Gastrocnemius medialis (tissue), 4 donors: ENCODE measurements around the gene TMEM132D.

Experiments used
- POLR2A ChIP-seq, 2 donors: fragments of 450-650 bp; IDR thresholded peaks; one replicate each; pipeline ENCODE4 v1.6.1; 2017; ENCODE audit warnings: antibody characterized with exemption in 2 of 2, mild to moderate bottlenecking in 2 of 2, moderate library complexity in 2 of 2
- TF ChIP-seq, protein P1 (sequence below), 5 experiments: fragments of 450-650 bp in 3 of 5; fragments of 200-600 bp in 2 of 5; sonication (generic) in 2 of 5; IDR thresholded peaks in 4 of 5; conservative IDR thresholded peaks in 1 of 5; 1 replicate in 4 of 5; 2 replicates in 1 of 5; pipeline ENCODE4 v1.5.1; 2016 to 2019; ENCODE audit warnings: antibody characterized with exemption in 5 of 5, mild to moderate bottlenecking in 3 of 5, moderate library complexity in 3 of 5

DNA sequence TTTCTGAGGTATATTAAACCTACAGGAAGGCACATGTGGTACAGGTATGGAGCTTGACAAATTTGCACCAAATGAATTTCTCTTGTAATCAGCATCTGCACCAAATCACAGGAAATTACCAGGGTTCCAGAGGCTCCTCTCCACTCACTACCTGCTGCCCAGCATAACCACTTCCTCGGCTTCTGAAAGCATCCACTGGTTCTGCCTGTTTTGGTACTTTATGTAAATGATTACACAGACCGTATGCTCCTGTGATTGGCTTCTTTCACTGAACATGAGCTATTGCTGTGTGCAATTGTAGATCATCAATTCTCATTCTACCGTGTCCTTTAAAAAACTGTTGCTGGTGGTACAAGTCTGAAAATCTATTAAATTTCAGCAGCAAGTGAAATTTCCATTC is 522.1 kb downstream of the TMEM132D start:
- TF ChIP-seq, protein P1, sequence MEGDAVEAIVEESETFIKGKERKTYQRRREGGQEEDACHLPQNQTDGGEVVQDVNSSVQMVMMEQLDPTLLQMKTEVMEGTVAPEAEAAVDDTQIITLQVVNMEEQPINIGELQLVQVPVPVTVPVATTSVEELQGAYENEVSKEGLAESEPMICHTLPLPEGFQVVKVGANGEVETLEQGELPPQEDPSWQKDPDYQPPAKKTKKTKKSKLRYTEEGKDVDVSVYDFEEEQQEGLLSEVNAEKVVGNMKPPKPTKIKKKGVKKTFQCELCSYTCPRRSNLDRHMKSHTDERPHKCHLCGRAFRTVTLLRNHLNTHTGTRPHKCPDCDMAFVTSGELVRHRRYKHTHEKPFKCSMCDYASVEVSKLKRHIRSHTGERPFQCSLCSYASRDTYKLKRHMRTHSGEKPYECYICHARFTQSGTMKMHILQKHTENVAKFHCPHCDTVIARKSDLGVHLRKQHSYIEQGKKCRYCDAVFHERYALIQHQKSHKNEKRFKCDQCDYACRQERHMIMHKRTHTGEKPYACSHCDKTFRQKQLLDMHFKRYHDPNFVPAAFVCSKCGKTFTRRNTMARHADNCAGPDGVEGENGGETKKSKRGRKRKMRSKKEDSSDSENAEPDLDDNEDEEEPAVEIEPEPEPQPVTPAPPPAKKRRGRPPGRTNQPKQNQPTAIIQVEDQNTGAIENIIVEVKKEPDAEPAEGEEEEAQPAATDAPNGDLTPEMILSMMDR (IDR thresholded peaks at IDR 0.05 in 4 of 5, conservative IDR thresholded peaks at IDR 0.05 in 1 of 5), result no peak
- no peak for TF ChIP-seq POLR2A (IDR thresholded peaks at IDR 0.05)
